Vagina (tissue), 2 donors: ENCODE results near the gene IL25. TPM values are rescaled to one million over a fixed set of nuclear protein-coding genes. Genes with fewer than 3 reads are reported as not detected.

ENCODE experiments used
- DNase-seq, 2 donors: peaks; one replicate each; pipeline ENCODE4 v3.0.0-alpha.2; 2017; ENCODE audit errors: extremely low spot score in 2 of 2
- H3K27ac ChIP-seq: fragments of 200-600 bp; sonication (generic); one replicate; pipeline ENCODE4 v1.5.1; 2019
- H3K27me3 ChIP-seq: fragments of 200-600 bp; sonication (generic); one replicate; pipeline ENCODE4 v1.5.1; 2019
- H3K36me3 ChIP-seq, 2 donors: fragments of 200-600 bp; sonication (generic); one replicate each; pipeline ENCODE4 v1.5.1; 2017 to 2019
- H3K4me1 ChIP-seq: fragments of 200-600 bp; sonication (generic); one replicate; pipeline ENCODE4 v1.5.1; 2019
- H3K4me3 ChIP-seq, 2 donors: fragments of 200-600 bp; sonication (generic); 1 replicate in 1 of 2; 2 replicates in 1 of 2; pipeline ENCODE4 v1.5.1; 2016 to 2019
- H3K9me3 ChIP-seq: fragments of 200-600 bp; sonication (generic); one replicate; pipeline ENCODE4 v1.5.1; 2019
- CTCF ChIP-seq, 3 experiments: fragments of 450-650 bp in 2 of 3; fragments of 200-600 bp in 1 of 3; sonication (generic) in 1 of 3; IDR thresholded peaks; one replicate each; pipeline ENCODE4 v1.5.1; 2017 to 2019; ENCODE audit warnings: antibody characterized with exemption in 3 of 3, mild to moderate bottlenecking in 2 of 3, moderate library complexity in 2 of 3
- POLR2A ChIP-seq, 2 donors: fragments of 450-650 bp; IDR thresholded peaks; one replicate each; pipeline ENCODE4 v1.6.1; 2017; ENCODE audit warnings: antibody characterized with exemption in 2 of 2, mild to moderate bottlenecking in 2 of 2, moderate library complexity in 2 of 2
- POLR2AphosphoS5 ChIP-seq, 2 donors: sonication (generic); formaldehyde crosslinking; IDR thresholded peaks; one replicate each; pipeline ENCODE4 v1.9.0; 2017; ENCODE audit warnings: antibody characterized with exemption in 2 of 2, mild to moderate bottlenecking in 2 of 2, low read depth in 1 of 2; ENCODE audit not compliant: insufficient read depth in 1 of 2
- intact Hi-C: fragments of 100-400 bp; cut with DNase I; formaldehyde crosslinking; loops from one replicate; pipeline ENCODE4 v1.15.1; 2023
- total RNA-seq: library from RNA; depleted of rRNA; stranded (reverse); fragments of >200 nt; gene quantifications from one replicate; pipeline ENCODE4 v1.2.3, GENCODE V29; 2016

IL25 gene
- total RNA-seq, 1 donor from 2014 or later, result not detected

GRCh38 chr14:23402296-23403138, 29.9 kb downstream of the IL25 start:
- no peaks in the 10 kb centered on the region for H3K4me1 ChIP-seq
- H3K36me3 ChIP-seq, result no peaks in the 10 kb centered on the region
- H3K27me3 ChIP-seq, result no peaks in the 10 kb centered on the region
- no peak overlapping the region for H3K4me3 ChIP-seq
- intact Hi-C loops, result no loop called here
- TF ChIP-seq CTCF (IDR thresholded peaks at IDR 0.05), result no peak
- no peak for TF ChIP-seq POLR2A (IDR thresholded peaks at IDR 0.05)
- TF ChIP-seq POLR2AphosphoS5 (IDR thresholded peaks at IDR 0.05; ENCODE audit: insufficient read depth in 1 of 2, low read depth in 1 of 2), result no peak
- no peak for DNase-seq
- H3K27ac ChIP-seq, result no peak overlapping the region
- H3K9me3 ChIP-seq, result no peaks in the 10 kb centered on the region

- H3K9me3 ChIP-seq, result no peaks in the 10 kb centered on the region
- no peaks in the 10 kb centered on the region for H3K36me3 ChIP-seq
- H3K27ac ChIP-seq, result no peak overlapping the region
- TF ChIP-seq CTCF (IDR thresholded peaks at IDR 0.05), result no peak
- intact Hi-C loops, result no loop called here
- no peaks in the 10 kb centered on the region for H3K4me1 ChIP-seq
- DNase-seq, result no peak
- no peak overlapping the region for H3K4me3 ChIP-seq
- no peaks in the 10 kb centered on the region for H3K27me3 ChIP-seq
Measured at GRCh38 chr14:23403139-23403438, 30.5 kb downstream of the IL25 start.

GRCh38 chr14:23403908-23404307, 31.3 kb downstream of the IL25 start:
- intact Hi-C loops, result no loop called here
- H3K4me3 ChIP-seq, result no peak overlapping the region
- TF ChIP-seq CTCF (IDR thresholded peaks at IDR 0.05), result no peak
- TF ChIP-seq POLR2A (IDR thresholded peaks at IDR 0.05), result no peak
- TF ChIP-seq POLR2AphosphoS5 (IDR thresholded peaks at IDR 0.05; ENCODE audit: insufficient read depth in 1 of 2, low read depth in 1 of 2), result no peak
- DNase-seq, result no peak
- H3K4me1 ChIP-seq, result no peaks in the 10 kb centered on the region
- H3K9me3 ChIP-seq, result no peaks in the 10 kb centered on the region
- no peak overlapping the region for H3K27ac ChIP-seq
- H3K36me3 ChIP-seq, result no peaks in the 10 kb centered on the region
- H3K27me3 ChIP-seq, result no peaks in the 10 kb centered on the region

- intact Hi-C loops, result no loop called here
- Histone ChIP-seq H3K27ac (no peak overlapping the region), H3K4me1 (no peaks in the 10 kb centered on the region), H3K27me3 (no peaks in the 10 kb centered on the region), H3K4me3 (no peak overlapping the region), H3K9me3 (no peaks in the 10 kb centered on the region), H3K36me3 (no peaks in the 10 kb centered on the region)
- no peak for TF ChIP-seq POLR2A (IDR thresholded peaks at IDR 0.05)
- TF ChIP-seq CTCF (IDR thresholded peaks at IDR 0.05), result no peak
- no peak for TF ChIP-seq POLR2AphosphoS5 (IDR thresholded peaks at IDR 0.05; ENCODE audit: insufficient read depth in 1 of 2, low read depth in 1 of 2)
- no peak for DNase-seq
Measured at GRCh38 chr14:23404331-23404900, 31.8 kb downstream of the IL25 start.

GRCh38 chr14:23405096-23405495, 32.5 kb downstream of the IL25 start:
- intact Hi-C loops, result loop anchor here (5.0 kb wide), 1 partner anchor 753 kb away; no protein-coding TSS in a partner anchor
- Histone ChIP-seq H3K4me3 (no peak overlapping the region), H3K4me1 (no peaks in the 10 kb centered on the region), H3K27ac (no peak overlapping the region), H3K9me3 (no peaks in the 10 kb centered on the region), H3K27me3 (no peaks in the 10 kb centered on the region), H3K36me3 (no peaks in the 10 kb centered on the region)
- no peak for TF ChIP-seq CTCF (IDR thresholded peaks at IDR 0.05)
- no peak for TF ChIP-seq POLR2AphosphoS5 (IDR thresholded peaks at IDR 0.05; ENCODE audit: insufficient read depth in 1 of 2, low read depth in 1 of 2)
- no peak for TF ChIP-seq POLR2A (IDR thresholded peaks at IDR 0.05)
- no peak for DNase-seq
